ENCODE data around the gene ZNF414.
A peak's percentile ranks its signal among the peaks of the same experiment; 100 is the strongest.
"Not testable (repeated sequence)": the region's sequence is repeated elsewhere in the genome, so short reads cannot be mapped to it uniquely, and the experiment has no call there.

ZNF414 gene

GRCh38 chr19:8517551-8518442 lies 3.8 kb upstream of the ZNF414 start:
- no peak for DNase-seq

GRCh38 chr19:8515317-8515716 lies 1.4 kb upstream of the ZNF414 start:
- DNase-seq: no peak

GRCh38 chr19:8514505-8515009 lies 590 bp upstream of the ZNF414 start:
- DNase-seq: not testable (repeated sequence)

GRCh38 chr19:8513036-8513686 lies 806 bp downstream of the ZNF414 start:
- no peak for DNase-seq

- DNase-seq: no peak
These were observed 1.6 kb downstream of the ZNF414 start for GRCh38 chr19:8512115-8512967.

GRCh38 chr19:8511573-8512101 lies 2.3 kb downstream of the ZNF414 start:
- DNase-seq: no peak

GRCh38 chr19:8510589-8511115 lies 3.3 kb downstream of the ZNF414 start:
- DNase-seq: no peak

GRCh38 chr19:8506402-8506957 lies 7.5 kb downstream of the ZNF414 start:
- no peak for DNase-seq

GRCh38 chr19:8505680-8506401 lies 8.1 kb downstream of the ZNF414 start:
- DNase-seq: peak; percentile 64

- DNase-seq: no peak
These were observed 9.0 kb downstream of the ZNF414 start for GRCh38 chr19:8504919-8505318.

GRCh38 chr19:8504171-8504570 lies 9.8 kb downstream of the ZNF414 start:
- DNase-seq: no peak

- DNase-seq: no peak
These were observed 10.5 kb downstream of the ZNF414 start for GRCh38 chr19:8503510-8503909.

- no peak for DNase-seq
These were observed 12.0 kb downstream of the ZNF414 start for GRCh38 chr19:8501981-8502380.

GRCh38 chr19:8501516-8501915 lies 12.5 kb downstream of the ZNF414 start:
- DNase-seq: no peak

GRCh38 chr19:8500158-8500557 lies 13.8 kb downstream of the ZNF414 start:
- no peak for DNase-seq

GRCh38 chr19:8499048-8499833 lies 14.7 kb downstream of the ZNF414 start:
- DNase-seq: no peak

- no peak for DNase-seq
These were observed 15.7 kb downstream of the ZNF414 start for GRCh38 chr19:8498295-8498694.

GRCh38 chr19:8494158-8494557 lies 19.8 kb downstream of the ZNF414 start:
- DNase-seq: no peak

GRCh38 chr19:8491574-8491973 lies 22.4 kb downstream of the ZNF414 start:
- no peak for DNase-seq

- DNase-seq: no peak
These were observed 23.1 kb downstream of the ZNF414 start for GRCh38 chr19:8490873-8491272.

GRCh38 chr19:8490395-8490760 lies 23.6 kb downstream of the ZNF414 start:
- no peak for DNase-seq
